B cell (primary cell): ENCODE data around the gene CRYM. TPM values are rescaled to one million over a fixed set of nuclear protein-coding genes. Genes with fewer than 3 reads are reported as not detected.

ENCODE experiments used
- ATAC-seq: fragments of 200-7000 bp; cut with Tn5 transposase; one replicate; pipeline ENCODE4 v1.10.0; 2021; ENCODE audit warnings: low read depth, mild to moderate bottlenecking, moderate number of reproducible peaks, moderate library complexity
- CTCF ChIA-PET: fragments of 350-600 bp; sonication (Branson Sonifier 250); formaldehyde crosslinking; loops from one replicate; lab custom pipeline; 2021; ENCODE audit warnings: antibody characterized with exemption, inconsistent platforms; lab: Charles Lee
- POLR2A ChIA-PET: fragments of 350-600 bp; sonication (Branson Sonifier 250); formaldehyde crosslinking; loops from one replicate; lab custom pipeline; 2021; ENCODE audit warnings: antibody characterized with exemption; lab: Charles Lee
- DNase-seq: peaks from one replicate; pipeline ENCODE4 v3.0.0; 2013
- H2AFZ ChIP-seq: 2 replicates; pipeline ENCODE4 v1.6.1; 2012; ENCODE audit warnings: mild to moderate bottlenecking, low read depth, low read length; ENCODE audit not compliant: insufficient read depth, poor library complexity, severe bottlenecking
- H3K27ac ChIP-seq, 2 donors: 1 replicate in 1 of 2; 2 replicates in 1 of 2; pipeline ENCODE4 v1.5.1; 2012 to 2013; ENCODE audit warnings: low read length in 2 of 2, mild to moderate bottlenecking in 2 of 2, moderate library complexity in 1 of 2
- H3K27me3 ChIP-seq, 4 experiments: fragments of 200-600 bp in 1 of 4; sonication (generic) in 1 of 4; replicated peaks in 1 of 4; 1 replicate in 2 of 4; 2 replicates in 2 of 4; pipeline versions ENCODE4 v1.6.1 to v1.7.0; 2013 to 2016; ENCODE audit warnings: low read length in 3 of 4, mild to moderate bottlenecking in 2 of 4, mixed read lengths in 1 of 4, moderate library complexity in 1 of 4; ENCODE audit not compliant: insufficient read depth in 4 of 4, control insufficient read depth in 3 of 4; ENCODE audit errors: control extremely low read depth in 1 of 4
- H3K36me3 ChIP-seq, 2 experiments: replicated peaks in 1 of 2; 1 replicate in 1 of 2; 2 replicates in 1 of 2; pipeline versions ENCODE4 v1.6.1 to v1.7.1; 2013; ENCODE audit warnings: low read length in 1 of 2; ENCODE audit not compliant: insufficient read depth in 2 of 2, control insufficient read depth in 1 of 2; ENCODE audit errors: control extremely low read depth in 1 of 2, extremely low read depth in 1 of 2
- H3K4me1 ChIP-seq, 2 donors: fragments of 200-600 bp in 1 of 2; sonication (generic) in 1 of 2; 1 replicate in 1 of 2; 2 replicates in 1 of 2; pipeline versions ENCODE4 v1.5.1 to v1.6.1; 2013 to 2017; ENCODE audit warnings: low read length in 2 of 2; ENCODE audit not compliant: control insufficient read depth in 2 of 2, insufficient read depth in 2 of 2
- H3K4me2 ChIP-seq: replicated peaks from 2 replicates; pipeline ENCODE3; 2012; ENCODE audit warnings: mild to moderate bottlenecking, low read depth, low read length; ENCODE audit not compliant: poor library complexity, severe bottlenecking
- H3K4me3 ChIP-seq, 5 experiments: fragments of 200-600 bp in 1 of 5; sonication (generic) in 1 of 5; 1 replicate in 3 of 5; 2 replicates in 2 of 5; pipeline versions ENCODE4 v1.5.1 to v1.7.0; 2011 to 2016; ENCODE audit warnings: low read length in 4 of 5, mild to moderate bottlenecking in 4 of 5, low read depth in 2 of 5, control low read depth in 1 of 5, moderate library complexity in 1 of 5; ENCODE audit not compliant: insufficient read depth in 1 of 5; ENCODE audit errors: control extremely low read depth in 1 of 5, extremely low read depth in 1 of 5
- H3K79me2 ChIP-seq: fragments of 200-600 bp; sonication (generic); one replicate; pipeline ENCODE4 v1.6.0; 2016; ENCODE audit warnings: low read length; ENCODE audit not compliant: control insufficient read depth, insufficient read depth
- H3K9ac ChIP-seq: fragments of 200-600 bp; sonication (generic); 2 replicates; pipeline ENCODE4 v1.6.1; 2017; ENCODE audit warnings: mild to moderate bottlenecking, low read length, moderate library complexity
- H3K9me3 ChIP-seq, 3 donors: one replicate each; pipeline versions ENCODE4 v1.6.1 to v1.7.1; 2013; ENCODE audit warnings: low read length in 2 of 3; ENCODE audit not compliant: control insufficient read depth in 2 of 3, insufficient read depth in 1 of 3; ENCODE audit errors: control extremely low read depth in 1 of 3
- H4K20me1 ChIP-seq: 2 replicates; pipeline ENCODE4 v1.6.0; 2012; ENCODE audit warnings: mild to moderate bottlenecking, low read length; ENCODE audit not compliant: insufficient read depth, control insufficient read depth, poor library complexity, severe bottlenecking
- H3K27ac Mint-ChIP-seq: one replicate; pipeline ENCODE4 v1.8.0; 2021; ENCODE audit warnings: mixed read lengths
- H3K27me3 Mint-ChIP-seq: one replicate; pipeline ENCODE4 v1.8.0; 2021; ENCODE audit warnings: mixed read lengths
- H3K4me1 Mint-ChIP-seq: one replicate; pipeline ENCODE4 v1.8.0; 2021; ENCODE audit warnings: mixed read lengths
- H3K4me3 Mint-ChIP-seq: one replicate; pipeline ENCODE4 v1.8.0; 2021; ENCODE audit warnings: mixed read lengths
- H3K9me3 Mint-ChIP-seq: one replicate; pipeline ENCODE4 v1.8.0; 2022; ENCODE audit warnings: mixed read lengths; ENCODE audit not compliant: insufficient read depth
- CTCF ChIP-seq: fragments of 200-600 bp; IDR thresholded peaks from one replicate; pipeline ENCODE4 v1.8.0; 2022; ENCODE audit warnings: antibody characterized with exemption, mild to moderate bottlenecking
- EZH2 ChIP-seq: IDR thresholded peaks from 2 replicates; pipeline ENCODE4 v1.6.1; 2012; ENCODE audit warnings: borderline replicate concordance, low read depth, mild to moderate bottlenecking, moderate library complexity, low read length; ENCODE audit not compliant: insufficient read depth, poor library complexity, severe bottlenecking
- WGBS: methylation state at CpG from one replicate; pipeline ENCODE4 v1.1.5; 2013; ENCODE audit warnings: missing lambda C conversion rate; ENCODE audit not compliant: insufficient coverage; 5-methylcytosine and 5-hydroxymethylcytosine counted together
- intact Hi-C: fragments of 100-400 bp; cut with micrococcal nuclease; formaldehyde crosslinking; loops from one replicate; pipeline ENCODE4 v1.10.0; 2022
- polyA plus RNA-seq: library from polyadenylated mRNA; depleted of rRNA; stranded (reverse); fragments of >200 nt; gene quantifications from 2 replicates; pipeline ENCODE4 v1.2.3, GENCODE V29; 2012
- total RNA-seq, 2 donors: library from RNA; stranded (reverse); fragments of 120-200 nt in 1 of 2; gene quantifications; 1 replicate in 1 of 2; 2 replicates in 1 of 2; pipeline versions ENCODE4 v1.2.3 to v1.2.4, GENCODE V29; 2013 to 2022

The CRYM gene
- total and polyA plus RNA-seq, 2 donors (not counting 1 experiment from before 2014, with no cell fraction given), result 3.3 to 8.2 TPM

GRCh38 chr16:21264571-21265036, 13.5 kb downstream of the CRYM start:
- TF ChIP-seq CTCF (no peak), EZH2 (no peak)
- Histone ChIP-seq H3K4me3 (no peak overlapping the region), H3K4me2 (peak overlapping the region; percentile 65), H3K4me1 (peaks cover 30 to 32% of the 10 kb centered on the region in 2 donors), H3K36me3 (no peaks in the 10 kb centered on the region), H4K20me1 (no peaks in the 10 kb centered on the region), H2AFZ (no peak overlapping the region), H3K79me2 (peaks cover 5% of the 10 kb centered on the region), H3K9me3 (peaks cover 0 to 2% (median 0%) of the 10 kb centered on the region in 3 donors), H3K9ac (no peak overlapping the region), H3K27me3 (peaks cover 0 to 6% (median 3%) of the 10 kb centered on the region in 4 experiments), H3K27ac (no peak overlapping the region)
- Mint-ChIP-seq H3K4me3 (peak overlapping the region; percentile 25), H3K27ac (no peak overlapping the region), H3K9me3 (no peaks in the 10 kb centered on the region), H3K4me1 (peaks cover 40% of the 10 kb centered on the region), H3K27me3 (peaks cover 5% of the 10 kb centered on the region)
- ATAC-seq, result no peak
- intact Hi-C loops, result no loop called here
- POLR2A ChIA-PET, result no interaction called here
- no peak for DNase-seq
- CTCF ChIA-PET, result interaction anchor here (1.1 to 4.0 kb wide), 3 partner anchors 12 to 74 kb away, joined by 3 to 28 read pairs (median 3); partner anchors contain the start of gene CRYM
- WGBS, result 50% methylated on average over 1 of the region's 4 CpGs
